Ovary (tissue), 9 donors: ENCODE data around the gene OR52E2. TPM values are rescaled to one million over a fixed set of nuclear protein-coding genes. Genes with fewer than 3 reads are reported as not detected.

Experiments
- DNase-seq, 5 donors: peaks; one replicate each; pipeline ENCODE4 v3.0.0-alpha.2; 2019 to 2020
- H3K27ac ChIP-seq, 2 donors: fragments of 200-600 bp; one replicate each; pipeline versions ENCODE4 v1.5.1 to v1.8.0; 2019 to 2022
- H3K27me3 ChIP-seq: fragments of 200-600 bp; one replicate; pipeline ENCODE4 v1.8.0; 2022
- H3K36me3 ChIP-seq: fragments of 200-600 bp; sonication (generic); one replicate; pipeline ENCODE4 v1.5.1; 2019
- H3K4me1 ChIP-seq: one replicate; pipeline ENCODE4 v1.8.1; 2013; ENCODE audit warnings: mild to moderate bottlenecking, moderate library complexity; ENCODE audit not compliant: insufficient read depth
- H3K4me3 ChIP-seq: fragments of 200-600 bp; sonication (generic); one replicate; pipeline ENCODE4 v1.5.1; 2017
- H3K9me3 ChIP-seq, 2 donors: fragments of 200-600 bp in 1 of 2; sonication (generic) in 1 of 2; one replicate each; pipeline versions ENCODE4 v1.5.1 to v1.8.1; 2013 to 2019; ENCODE audit warnings: mild to moderate bottlenecking in 1 of 2, moderate library complexity in 1 of 2
- CTCF ChIP-seq, 3 donors: fragments of 450-650 bp in 2 of 3; fragments of 200-600 bp in 1 of 3; IDR thresholded peaks; one replicate each; pipeline versions ENCODE4 v1.5.1 to v1.8.0; 2016 to 2022; ENCODE audit warnings: antibody characterized with exemption in 3 of 3, mild to moderate bottlenecking in 1 of 3
- EP300 ChIP-seq: sonication (generic); formaldehyde crosslinking; IDR thresholded peaks from one replicate; pipeline ENCODE4 v1.6.1; 2017; ENCODE audit warnings: antibody characterized with exemption
- POLR2A ChIP-seq: fragments of 450-650 bp; IDR thresholded peaks from one replicate; pipeline ENCODE4 v1.6.1; 2017; ENCODE audit warnings: antibody characterized with exemption, mild to moderate bottlenecking, moderate library complexity
- WGBS, 3 donors: extraction: QIAGEN DNeasy Blood & Tissue Kit in 1 of 3; methylation state at CpG; one replicate each; pipeline versions ENCODE4 v1.1.5 to v1.1.7; 2013 to 2017; 5-methylcytosine and 5-hydroxymethylcytosine counted together
- intact Hi-C, 4 donors: fragments of 100-400 bp; cut with DNase I; formaldehyde crosslinking; loops; one replicate each; pipeline versions ENCODE4 v1.11.0 to v1.15.1; 2022 to 2023
- polyA plus RNA-seq, 2 donors: library from polyadenylated mRNA; stranded (reverse); fragments of 200-250 nt in 1 of 2; fragments of 350-450 nt in 1 of 2; fragmentation: Illumina TruSeq in 1 of 2; extraction: RNeasy Lipid Tissue Mini Kit (QIAGEN cat#74804) in 1 of 2; gene quantifications; one replicate each; pipeline ENCODE4 v1.2.3, GENCODE V29; 2013 to 2014
- total RNA-seq, 7 donors: library from RNA; depleted of rRNA in 2 of 7; stranded (reverse); fragments of >200 nt in 2 of 7; fragmentation: NEBNext Ultra II Directional in 3 of 7; extraction: Animal tissue kit (Norgen Biotek cat#: 25700) in 3 of 7; gene quantifications; one replicate each; pipeline versions ENCODE4 v1.1.0 to v1.2.4, GENCODE V29; 2016 to 2023
- donor health status: DM: no; HTN: no; CAD: no; lungs with moderate emphysema.
- donor health status: DM: no; HTN: no; CAD: no.
- donor health status: Bipolar disorder and iron deficiency.
- donor health status: DM: yes; HTN: yes; CAD: no.
- donor health status: DM: no; HTN: no; CAD: no.
- donor health status: DM: yes; HTN: yes; CAD: no.

Gene OR52E2
- total and polyA plus RNA-seq, 9 donors: not detected

- Histone ChIP-seq H3K4me1 (no peaks in the 10 kb centered on the region), H3K4me3 (no peak overlapping the region), H3K9me3 (no peaks in the 10 kb centered on the region), H3K36me3 (no peaks in the 10 kb centered on the region), H3K27me3 (no peaks in the 10 kb centered on the region), H3K27ac (no peak overlapping the region)
- TF ChIP-seq CTCF (IDR thresholded peaks at IDR 0.05) (no peak), POLR2A (no peak), EP300 (no peak)
- intact Hi-C loops: no loop called here
- DNase-seq: no peak
- WGBS, 3 donors: 81 to 83% (median 82%) methylated on average over 8 of the region's 8 CpGs
Measured at GRCh38 chr11:5092821-5093585, 33.6 kb upstream of the OR52E2 start.

GRCh38 chr11:5090668-5091067 lies 31.2 kb upstream of the OR52E2 start:
- WGBS, 3 donors: 77 to 90% (median 89%) methylated on average over 1 of the region's 1 CpG
- H3K4me1 ChIP-seq: no peaks in the 10 kb centered on the region
- TF ChIP-seq CTCF (IDR thresholded peaks at IDR 0.05): no peak
- no peak for TF ChIP-seq EP300
- TF ChIP-seq POLR2A: no peak
- H3K4me3 ChIP-seq: no peak overlapping the region
- intact Hi-C loops: no loop called here
- no peak overlapping the region for H3K27ac ChIP-seq
- no peak for DNase-seq
- no peaks in the 10 kb centered on the region for H3K9me3 ChIP-seq
- H3K27me3 ChIP-seq: no peaks in the 10 kb centered on the region
- H3K36me3 ChIP-seq: no peaks in the 10 kb centered on the region

- H3K27me3 ChIP-seq: no peaks in the 10 kb centered on the region
- no peak for DNase-seq
- intact Hi-C loops: no loop called here
- H3K4me1 ChIP-seq: no peaks in the 10 kb centered on the region
- TF ChIP-seq EP300 (no peak), CTCF (IDR thresholded peaks at IDR 0.05) (no peak), POLR2A (no peak)
- no peak overlapping the region for H3K4me3 ChIP-seq
- H3K27ac ChIP-seq: no peak overlapping the region
- H3K36me3 ChIP-seq: no peaks in the 10 kb centered on the region
- no peaks in the 10 kb centered on the region for H3K9me3 ChIP-seq
Measured at GRCh38 chr11:5088556-5088955, 29.1 kb upstream of the OR52E2 start.

- Histone ChIP-seq H3K27ac (no peak overlapping the region), H3K27me3 (no peaks in the 10 kb centered on the region), H3K36me3 (no peaks in the 10 kb centered on the region), H3K4me1 (no peaks in the 10 kb centered on the region), H3K9me3 (no peaks in the 10 kb centered on the region), H3K4me3 (no peak overlapping the region)
- TF ChIP-seq POLR2A (no peak), EP300 (no peak)
- intact Hi-C loops: no loop called here
- no peak for DNase-seq
Measured at GRCh38 chr11:5083602-5084001, 24.2 kb upstream of the OR52E2 start.

GRCh38 chr11:5081405-5081804 lies 22.0 kb upstream of the OR52E2 start:
- Histone ChIP-seq H3K9me3 (no peaks in the 10 kb centered on the region), H3K36me3 (no peaks in the 10 kb centered on the region), H3K27ac (no peak overlapping the region), H3K4me1 (no peaks in the 10 kb centered on the region), H3K27me3 (no peaks in the 10 kb centered on the region), H3K4me3 (no peak overlapping the region)
- WGBS, 3 donors: 69 to 76% (median 72%) methylated on average over 2 of the region's 2 CpGs
- DNase-seq: no peak
- no peak for TF ChIP-seq CTCF (IDR thresholded peaks at IDR 0.05)
- TF ChIP-seq POLR2A: no peak
- no peak for TF ChIP-seq EP300
- intact Hi-C loops: no loop called here
